RWPE2 (cell line): ENCODE measurements around the gene SPTBN2.

Source experiments
- ATAC-seq: fragments of 200-7000 bp; cut with Tn5 transposase; 3 replicates; pipeline ENCODE4 v1.9.1; 2021; ENCODE audit warnings: low read depth
- DNase-seq: peaks from one replicate; pipeline ENCODE4 v3.0.0-alpha.2; 2020; ENCODE audit warnings: low spot score
- H3K27ac ChIP-seq: fragments of 450-650 bp; 2 replicates; pipeline ENCODE4 v1.5.1; 2017; ENCODE audit warnings: mild to moderate bottlenecking; ENCODE audit not compliant: poor library complexity, severe bottlenecking
- H3K27me3 ChIP-seq: fragments of 250-450 bp; sonication (Bioruptor Pico); 2 replicates; pipeline ENCODE4 v1.5.1; 2021; ENCODE audit warnings: mild to moderate bottlenecking, moderate library complexity; ENCODE audit not compliant: insufficient read depth, poor library complexity, severe bottlenecking
- H3K36me3 ChIP-seq: fragments of 250-450 bp; sonication (Bioruptor Pico); 2 replicates; pipeline ENCODE4 v1.5.1; 2020; ENCODE audit warnings: low read depth, mild to moderate bottlenecking, moderate library complexity
- H3K4me1 ChIP-seq: fragments of 250-450 bp; sonication (Bioruptor Pico); 2 replicates; pipeline ENCODE4 v1.5.1; 2021; ENCODE audit warnings: mild to moderate bottlenecking, moderate library complexity; ENCODE audit not compliant: insufficient read depth, poor library complexity, severe bottlenecking
- H3K4me3 ChIP-seq: fragments of 250-450 bp; sonication (Bioruptor Pico); 2 replicates; pipeline ENCODE4 v1.5.1; 2021; ENCODE audit warnings: mild to moderate bottlenecking, moderate library complexity; ENCODE audit not compliant: severe bottlenecking
- H3K9me3 ChIP-seq: fragments of 250-450 bp; sonication (Bioruptor Pico); 2 replicates; pipeline ENCODE4 v1.5.1; 2021; ENCODE audit warnings: mild to moderate bottlenecking, moderate library complexity; ENCODE audit not compliant: severe bottlenecking
- CTCF ChIP-seq: fragments of 450-650 bp; IDR thresholded peaks from one replicate; pipeline ENCODE4 v1.5.1; 2017; ENCODE audit warnings: mild to moderate bottlenecking, moderate library complexity; ENCODE audit not compliant: poor library complexity, severe bottlenecking

Gene SPTBN2

DNA sequence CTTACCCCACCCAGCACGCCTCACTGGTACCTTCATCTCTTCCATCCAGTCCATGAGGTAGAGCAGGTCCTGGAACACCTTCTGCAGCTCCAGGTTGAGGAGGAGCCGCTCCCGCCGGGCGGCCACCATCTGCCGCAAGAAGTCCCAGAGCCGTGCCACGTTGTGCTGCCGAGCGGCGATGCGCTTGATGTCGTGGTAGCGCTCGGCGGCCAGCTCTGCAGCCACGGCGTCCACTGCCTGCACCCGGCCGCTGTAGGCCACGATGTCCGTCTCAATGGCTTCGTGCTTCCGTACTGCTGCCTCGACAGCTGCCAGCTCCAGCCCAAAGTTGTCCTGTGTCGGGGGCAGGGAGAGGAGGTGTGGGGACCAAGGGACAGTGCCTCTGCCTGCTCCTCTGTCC, 21.5 kb downstream of the SPTBN2 start:
- TF ChIP-seq CTCF, result no peak
- H3K9me3 ChIP-seq, result no peaks in the 10 kb centered on the region
- DNase-seq, result no peak
- no peak overlapping the region for H3K4me3 ChIP-seq
- ATAC-seq, result no peak
- peaks cover 20% of the 10 kb centered on the region for H3K36me3 ChIP-seq
- H3K4me1 ChIP-seq, result peaks cover 9% of the 10 kb centered on the region
- H3K27ac ChIP-seq, result no peak overlapping the region
- H3K27me3 ChIP-seq, result no peaks in the 10 kb centered on the region

- Histone ChIP-seq H3K27me3 (no peaks in the 10 kb centered on the region), H3K4me1 (peaks cover 9% of the 10 kb centered on the region), H3K4me3 (no peak overlapping the region), H3K36me3 (peaks cover 25% of the 10 kb centered on the region), H3K27ac (no peak overlapping the region), H3K9me3 (no peaks in the 10 kb centered on the region)
- ATAC-seq (no peak), DNase-seq (no peak)
- TF ChIP-seq CTCF, result no peak
Measured at GRCh38 chr11:66706989-66707388, 22.0 kb downstream of the SPTBN2 start.

DNA sequence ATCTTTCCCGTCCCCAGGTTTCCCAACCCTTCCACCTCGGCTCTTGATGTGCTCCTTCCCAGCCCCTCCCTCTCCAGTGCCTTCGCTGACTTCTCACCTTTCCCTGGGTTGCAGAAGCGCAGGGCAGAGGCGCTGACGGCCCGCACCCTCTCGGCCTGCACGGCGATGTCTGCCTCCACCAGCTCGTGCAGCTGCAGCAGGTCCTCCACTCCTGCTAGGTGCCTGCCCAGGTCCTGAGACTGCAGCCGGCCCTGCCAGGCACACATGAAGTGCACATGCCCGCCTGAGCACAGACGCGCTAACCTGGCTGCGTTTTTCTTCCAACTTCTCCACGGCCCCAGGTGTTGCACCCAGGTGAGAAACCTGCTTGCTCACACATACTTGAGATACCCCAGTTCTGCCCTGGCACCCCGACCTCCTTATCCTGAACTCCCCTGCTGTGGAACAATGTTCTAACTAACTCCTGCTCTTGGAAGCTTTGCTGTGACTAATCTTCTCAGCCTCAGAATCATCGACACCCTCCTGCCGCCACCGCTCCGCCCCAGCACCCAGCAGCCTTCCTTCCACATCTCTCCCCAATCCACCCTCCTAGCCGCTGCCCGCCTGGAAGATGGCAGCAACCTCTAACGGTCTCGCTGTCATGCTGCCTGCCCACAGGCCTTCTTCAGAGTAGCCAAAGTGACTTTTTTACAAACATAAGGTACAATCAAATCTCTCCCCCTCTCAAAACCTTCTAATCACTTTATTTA, 23.3 kb downstream of the SPTBN2 start:
- H3K36me3 ChIP-seq, result peaks cover 35% of the 10 kb centered on the region
- no peaks in the 10 kb centered on the region for H3K9me3 ChIP-seq
- H3K27me3 ChIP-seq, result no peaks in the 10 kb centered on the region
- peaks cover 9% of the 10 kb centered on the region for H3K4me1 ChIP-seq
- ATAC-seq (no peak), DNase-seq (no peak)
- H3K4me3 ChIP-seq, result no peak overlapping the region
- no peak for TF ChIP-seq CTCF
- no peak overlapping the region for H3K27ac ChIP-seq

- ATAC-seq (no peak), DNase-seq (no peak)
- Histone ChIP-seq H3K4me1 (peaks cover 6% of the 10 kb centered on the region), H3K27me3 (no peaks in the 10 kb centered on the region), H3K4me3 (no peak overlapping the region), H3K9me3 (no peaks in the 10 kb centered on the region), H3K36me3 (peaks cover 34% of the 10 kb centered on the region), H3K27ac (no peak overlapping the region)
- no peak for TF ChIP-seq CTCF
Measured at GRCh38 chr11:66704659-66705360, 24.2 kb downstream of the SPTBN2 start.
